KMS-11 (cell line): ENCODE data around the gene SLBP.

ENCODE experiments used
- H2AFZ ChIP-seq: fragments of 200-600 bp; sonication (generic); 2 replicates; pipeline ENCODE4 v1.6.1; 2016; ENCODE audit warnings: antibody characterized with exemption, mixed run types, low read depth
- H3K27ac ChIP-seq: fragments of 200-600 bp; sonication (generic); 2 replicates; pipeline ENCODE4 v1.6.1; 2016; ENCODE audit warnings: mild to moderate bottlenecking, mixed run types
- H3K27me3 ChIP-seq: fragments of 200-600 bp; sonication (generic); 2 replicates; pipeline ENCODE4 v1.6.1; 2017; ENCODE audit warnings: mild to moderate bottlenecking, low read depth, mixed run types, moderate library complexity; ENCODE audit not compliant: insufficient read depth
- H3K36me3 ChIP-seq: fragments of 200-600 bp; sonication (generic); 2 replicates; pipeline ENCODE4 v1.6.1; 2017; ENCODE audit warnings: mild to moderate bottlenecking, mixed run types; ENCODE audit not compliant: insufficient read depth
- H3K4me1 ChIP-seq: fragments of 200-600 bp; sonication (generic); 2 replicates; pipeline ENCODE4 v1.6.1; 2016; ENCODE audit warnings: mild to moderate bottlenecking, low read depth, mixed run types; ENCODE audit not compliant: poor library complexity, severe bottlenecking
- H3K4me2 ChIP-seq: fragments of 200-600 bp; sonication (generic); 2 replicates; pipeline ENCODE4 v1.7.0; 2016; ENCODE audit warnings: mild to moderate bottlenecking, mixed run types
- H3K4me3 ChIP-seq: fragments of 200-600 bp; sonication (generic); IDR thresholded peaks from 2 replicates; pipeline ENCODE4 v1.6.1; 2017; ENCODE audit warnings: low read depth, low read length, mixed read lengths; ENCODE audit not compliant: insufficient read depth
- H3K79me2 ChIP-seq: fragments of 200-600 bp; sonication (generic); 2 replicates; pipeline ENCODE4 v1.6.1; 2016; ENCODE audit warnings: low read depth, mixed run types; ENCODE audit not compliant: insufficient read depth
- H3K9ac ChIP-seq: fragments of 200-600 bp; sonication (generic); 2 replicates; pipeline ENCODE4 v1.6.1; 2016; ENCODE audit warnings: mild to moderate bottlenecking, mixed run types
- H4K20me1 ChIP-seq: fragments of 200-600 bp; sonication (generic); 2 replicates; pipeline ENCODE4 v1.6.1; 2016; ENCODE audit warnings: mild to moderate bottlenecking, mixed run types; ENCODE audit not compliant: insufficient read depth
- CTCF ChIP-seq: fragments of 200-600 bp; sonication (generic); conservative IDR thresholded peaks from 2 replicates; pipeline ENCODE4 v1.6.1; 2017; ENCODE audit warnings: low read depth, mild to moderate bottlenecking, antibody characterized with exemption, low read length, moderate library complexity, mixed read lengths

The SLBP gene

GRCh38 chr4:1676605-1677525, 35.3 kb downstream of the SLBP start:
- no peak overlapping the region for H3K9ac ChIP-seq
- H3K4me3 ChIP-seq = no peak overlapping the region
- H3K27me3 ChIP-seq = peaks cover 18% of the 10 kb centered on the region
- H3K36me3 ChIP-seq = no peaks in the 10 kb centered on the region
- no peaks in the 10 kb centered on the region for H4K20me1 ChIP-seq
- no peak overlapping the region for H3K27ac ChIP-seq
- H3K79me2 ChIP-seq = no peaks in the 10 kb centered on the region
- H2AFZ ChIP-seq = no peak overlapping the region
- no peak for TF ChIP-seq CTCF
- no peaks in the 10 kb centered on the region for H3K4me1 ChIP-seq
- no peak overlapping the region for H3K4me2 ChIP-seq

DNA sequence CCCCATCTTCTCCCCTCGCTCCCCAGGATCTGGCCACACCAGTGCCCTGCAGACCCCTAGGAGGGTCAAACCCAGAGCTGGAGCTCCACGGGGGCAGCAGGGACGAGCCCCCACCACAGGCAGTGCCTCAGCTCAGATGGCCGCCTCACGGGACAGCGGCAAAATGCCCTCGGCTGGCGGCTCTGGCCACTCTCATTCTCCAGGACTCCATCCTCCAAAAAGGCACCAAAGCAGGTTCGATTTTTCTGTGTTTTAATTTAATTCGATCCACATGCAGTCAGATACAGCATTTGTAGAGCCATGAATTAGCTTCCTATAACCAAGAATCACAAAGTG, 36.3 kb downstream of the SLBP start:
- Histone ChIP-seq H3K27ac (no peak overlapping the region), H3K36me3 (no peaks in the 10 kb centered on the region), H3K4me3 (no peak overlapping the region), H3K9ac (no peak overlapping the region), H3K4me1 (no peaks in the 10 kb centered on the region), H3K27me3 (peaks cover 18% of the 10 kb centered on the region), H3K4me2 (no peak overlapping the region), H4K20me1 (no peaks in the 10 kb centered on the region), H2AFZ (no peak overlapping the region), H3K79me2 (no peaks in the 10 kb centered on the region)
- TF ChIP-seq CTCF = no peak

DNA sequence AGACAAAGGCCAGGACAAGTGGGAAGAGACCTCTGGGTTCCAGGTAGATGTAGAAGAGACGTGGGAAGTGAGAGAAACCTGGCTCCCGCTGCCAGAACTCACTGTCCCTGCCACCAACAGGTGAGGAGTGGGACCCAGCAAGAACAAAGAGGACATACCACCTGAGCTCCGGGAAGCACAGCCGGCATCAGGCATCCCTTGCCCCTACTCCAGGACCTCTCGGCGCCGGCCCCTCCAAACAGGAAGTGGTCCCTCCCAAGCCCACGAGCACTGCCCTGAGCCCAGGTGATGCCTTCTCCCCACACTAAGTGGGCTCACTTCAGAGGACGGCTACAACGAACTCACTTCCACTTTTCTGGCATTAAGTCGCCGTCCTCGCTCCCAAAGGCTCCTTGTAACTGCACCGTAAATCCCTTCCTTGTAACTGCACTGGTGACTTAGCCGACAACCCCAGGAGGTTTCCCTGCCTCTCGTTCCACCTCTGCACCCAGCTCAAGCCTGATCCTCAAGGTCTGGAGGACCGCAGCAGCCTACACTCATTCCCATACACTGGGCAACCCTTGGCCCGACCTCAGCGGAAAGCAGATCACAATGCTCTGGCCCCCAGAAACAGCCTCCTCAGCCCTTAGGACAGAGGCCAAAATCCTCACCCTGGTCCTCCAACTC, 36.9 kb downstream of the SLBP start:
- Histone ChIP-seq H3K4me2 (no peak overlapping the region), H3K9ac (no peak overlapping the region), H2AFZ (no peak overlapping the region), H3K36me3 (no peaks in the 10 kb centered on the region), H3K79me2 (no peaks in the 10 kb centered on the region), H3K27ac (no peak overlapping the region), H3K4me1 (no peaks in the 10 kb centered on the region), H4K20me1 (no peaks in the 10 kb centered on the region), H3K4me3 (no peak overlapping the region), H3K27me3 (peaks cover 18% of the 10 kb centered on the region)
- no peak for TF ChIP-seq CTCF

DNA sequence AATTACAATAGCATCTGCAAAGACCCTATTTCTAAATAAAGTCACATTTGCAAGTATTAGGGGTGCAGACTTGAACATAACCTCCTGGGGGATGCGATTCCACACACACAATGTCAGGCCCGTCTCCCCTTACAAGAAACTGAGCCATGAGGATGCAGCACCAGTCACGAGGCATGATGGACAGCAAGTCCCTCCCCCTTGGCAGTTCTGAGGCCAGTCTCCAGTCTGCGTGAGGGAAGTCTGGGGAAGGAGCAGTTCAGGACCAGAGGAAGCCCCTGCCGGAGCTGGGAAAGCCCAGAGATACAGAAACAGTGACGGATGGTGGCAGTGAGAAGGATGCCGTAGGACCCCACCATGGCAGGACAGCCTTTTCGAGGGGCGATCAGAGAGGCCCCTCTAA, 37.4 kb downstream of the SLBP start:
- Histone ChIP-seq H2AFZ (no peak overlapping the region), H3K4me3 (no peak overlapping the region), H3K36me3 (no peaks in the 10 kb centered on the region), H3K4me2 (no peak overlapping the region), H3K79me2 (no peaks in the 10 kb centered on the region), H3K27ac (no peak overlapping the region), H3K9ac (no peak overlapping the region), H3K27me3 (peaks cover 18% of the 10 kb centered on the region), H4K20me1 (no peaks in the 10 kb centered on the region), H3K4me1 (no peaks in the 10 kb centered on the region)
- no peak for TF ChIP-seq CTCF
